ENCODE results near the gene PRKCH.

GRCh38 chr14:61482348-61483206, 161.2 kb downstream of the PRKCH start:
- TF ChIP-seq TARDBP (IDR thresholded peaks at IDR 0.05; ENCODE audit: borderline replicate concordance), result no peak
- TF ChIP-seq CBFB (IDR thresholded peaks at IDR 0.05; ENCODE audit: low read depth), result no peak
- TF ChIP-seq HCFC1 (IDR thresholded peaks at IDR 0.05; ENCODE audit: low read length), result no peak
- TF ChIP-seq CTCF (IDR thresholded peaks at IDR 0.05 in 2 of 3, conservative IDR thresholded peaks at IDR 0.05 in 1 of 3; ENCODE audit: control insufficient read depth in 2 of 3, extremely low read depth in 1 of 3, insufficient read depth in 1 of 3, low read depth in 3 of 3, low read length in 3 of 3), result no peak
- TF ChIP-seq ATF3 (IDR thresholded peaks at IDR 0.05; ENCODE audit: borderline replicate concordance, extremely low read depth, low read depth, low read length), result no peak
- no peak for TF ChIP-seq NR2C2 (IDR thresholded peaks at IDR 0.05; ENCODE audit: borderline replicate concordance, control insufficient read depth, insufficient read length, low read depth)
- TF ChIP-seq BRCA1 (IDR thresholded peaks at IDR 0.05; ENCODE audit: low read depth, low read length), result no peak
- TF ChIP-seq POLR2A (IDR thresholded peaks at IDR 0.05; ENCODE audit: low read depth, low read length), result no peak
- no peak for TF ChIP-seq ASH2L (IDR thresholded peaks at IDR 0.05; ENCODE audit: borderline replicate concordance, low read depth)

All from GM12878 (cell line).